Erythroblast (primary cell): ENCODE measurements around the gene GPC2.

Source experiments
- GATA1 ChIP-seq: IDR thresholded peaks from 2 replicates; pipeline ENCODE4 v1.6.1; 2011; ENCODE audit warnings: low read depth, mild to moderate bottlenecking, control low read depth, low read length, moderate library complexity
- POLR2A ChIP-seq: IDR thresholded peaks from 2 replicates; pipeline ENCODE4 v1.6.1; 2011; ENCODE audit warnings: mild to moderate bottlenecking, low read length

- TF ChIP-seq POLR2A: no peak
- no peak for TF ChIP-seq GATA1
Observed at GRCh38 chr7:100211342-100211780, 34.2 kb upstream of the GPC2 start.
